Measurements from ENCODE around the gene SPOCK2. TPM values are rescaled to one million over a fixed set of nuclear protein-coding genes. Genes with fewer than 3 reads are reported as not detected.
"Not testable (repeated sequence)": the region's sequence is repeated elsewhere in the genome, so short reads cannot be mapped to it uniquely, and the experiment has no call there.

SPOCK2 gene
- polyA plus RNA-seq, 1 donor from 2014 or later: 65.5 TPM

GRCh38 chr10:72116372-72116771, 28.0 kb upstream of the SPOCK2 start:
- Mint-ChIP-seq H3K4me1 (no peaks in the 10 kb centered on the region), H3K9me3 (peaks cover 0 to 8% (median 0%) of the 10 kb centered on the region in 3 donors), H3K4me3 (peak overlapping the region in 1 of 4 donors; percentile 54), H3K36me3 (peaks cover 11% of the 10 kb centered on the region), H3K27ac (no peak overlapping the region), H3K27me3 (no peaks in the 10 kb centered on the region)

GRCh38 chr10:72114706-72115450, 26.5 kb upstream of the SPOCK2 start:
- H3K9me3 Mint-ChIP-seq: peaks cover 0 to 8% (median 0%) of the 10 kb centered on the region in 3 donors
- no peak overlapping the region for H3K27ac Mint-ChIP-seq
- peaks cover 10% of the 10 kb centered on the region for H3K36me3 Mint-ChIP-seq
- H3K4me3 Mint-ChIP-seq: peak overlapping the region in 2 of 4 donors; percentile 5 to 21
- H3K27me3 Mint-ChIP-seq: no peaks in the 10 kb centered on the region
- no peaks in the 10 kb centered on the region for H3K4me1 Mint-ChIP-seq

GRCh38 chr10:72110673-72111401, 22.5 kb upstream of the SPOCK2 start:
- Mint-ChIP-seq H3K27me3 (no peaks in the 10 kb centered on the region), H3K4me3 (no peak overlapping the region), H3K9me3 (no peaks in the 10 kb centered on the region), H3K27ac (no peak overlapping the region), H3K4me1 (peaks cover 12 to 22% (median 16%) of the 10 kb centered on the region in 3 donors), H3K36me3 (peaks cover 4% of the 10 kb centered on the region)

- H3K27ac Mint-ChIP-seq: no peak overlapping the region
- H3K4me1 Mint-ChIP-seq: peaks cover 12 to 22% (median 16%) of the 10 kb centered on the region in 3 donors
- H3K27me3 Mint-ChIP-seq: no peaks in the 10 kb centered on the region
- no peaks in the 10 kb centered on the region for H3K9me3 Mint-ChIP-seq
- peak overlapping the region in 1 of 4 donors; percentile 68 for H3K4me3 Mint-ChIP-seq
- H3K36me3 Mint-ChIP-seq: peaks cover 4% of the 10 kb centered on the region
Observed at GRCh38 chr10:72109636-72110157, 21.3 kb upstream of the SPOCK2 start.

GRCh38 chr10:72108830-72109635, 20.7 kb upstream of the SPOCK2 start:
- Mint-ChIP-seq H3K27ac (peak overlapping the region in 1 of 3 donors; percentile 73), H3K9me3 (no peaks in the 10 kb centered on the region), H3K27me3 (no peaks in the 10 kb centered on the region), H3K4me1 (peaks cover 12 to 22% (median 16%) of the 10 kb centered on the region in 3 donors), H3K36me3 (peaks cover 4% of the 10 kb centered on the region), H3K4me3 (no peak overlapping the region)

- Mint-ChIP-seq H3K27ac (peak overlapping the region in 1 of 3 donors; percentile 20), H3K4me1 (peaks cover 12 to 22% (median 16%) of the 10 kb centered on the region in 3 donors), H3K36me3 (peaks cover 11% of the 10 kb centered on the region), H3K4me3 (peak overlapping the region in 2 of 4 donors; percentile 25 to 43)
- not testable (repeated sequence) for H3K9me3 Mint-ChIP-seq, H3K27me3 Mint-ChIP-seq
Observed at GRCh38 chr10:72108004-72108370, 19.6 kb upstream of the SPOCK2 start.

GRCh38 chr10:72107325-72108003, 19.1 kb upstream of the SPOCK2 start:
- Mint-ChIP-seq H3K4me3 (peak overlapping the region in 2 of 4 donors; percentile 19 to 67), H3K4me1 (peaks cover 12 to 22% (median 16%) of the 10 kb centered on the region in 3 donors), H3K36me3 (peaks cover 13% of the 10 kb centered on the region), H3K9me3 (no peaks in the 10 kb centered on the region), H3K27ac (peak overlapping the region in 1 of 3 donors; percentile 20), H3K27me3 (no peaks in the 10 kb centered on the region)

GRCh38 chr10:72106896-72107295, 18.5 kb upstream of the SPOCK2 start:
- Mint-ChIP-seq H3K27me3 (no peaks in the 10 kb centered on the region), H3K4me3 (peak overlapping the region in 1 of 4 donors; percentile 19), H3K9me3 (no peaks in the 10 kb centered on the region), H3K27ac (no peak overlapping the region), H3K4me1 (peaks cover 12 to 22% (median 16%) of the 10 kb centered on the region in 3 donors), H3K36me3 (peaks cover 14% of the 10 kb centered on the region)

GRCh38 chr10:72106154-72106849, 18.0 kb upstream of the SPOCK2 start:
- Mint-ChIP-seq H3K36me3 (peaks cover 16% of the 10 kb centered on the region), H3K27ac (peak overlapping the region; percentile 16 to 46 (median 23)), H3K27me3 (no peaks in the 10 kb centered on the region), H3K9me3 (no peaks in the 10 kb centered on the region), H3K4me1 (peaks cover 12 to 22% (median 16%) of the 10 kb centered on the region in 3 donors), H3K4me3 (no peak overlapping the region)

GRCh38 chr10:72105710-72106109, 17.4 kb upstream of the SPOCK2 start:
- Mint-ChIP-seq H3K9me3 (no peaks in the 10 kb centered on the region), H3K4me1 (peaks cover 12 to 22% (median 16%) of the 10 kb centered on the region in 3 donors), H3K27ac (peak overlapping the region in 1 of 3 donors; percentile 23), H3K27me3 (no peaks in the 10 kb centered on the region), H3K36me3 (peaks cover 16% of the 10 kb centered on the region), H3K4me3 (no peak overlapping the region)

GRCh38 chr10:72105098-72105475, 16.7 kb upstream of the SPOCK2 start:
- Mint-ChIP-seq H3K4me1 (peaks cover 12 to 22% (median 16%) of the 10 kb centered on the region in 3 donors), H3K4me3 (no peak overlapping the region), H3K36me3 (peaks cover 16% of the 10 kb centered on the region), H3K9me3 (no peaks in the 10 kb centered on the region), H3K27ac (no peak overlapping the region), H3K27me3 (no peaks in the 10 kb centered on the region)

GRCh38 chr10:72104472-72105097, 16.2 kb upstream of the SPOCK2 start:
- no peaks in the 10 kb centered on the region for H3K27me3 Mint-ChIP-seq
- peaks cover 12 to 21% (median 16%) of the 10 kb centered on the region in 3 donors for H3K4me1 Mint-ChIP-seq
- H3K27ac Mint-ChIP-seq: peak overlapping the region in 1 of 3 donors; percentile 35
- H3K9me3 Mint-ChIP-seq: no peaks in the 10 kb centered on the region
- H3K4me3 Mint-ChIP-seq: no peak overlapping the region
- H3K36me3 Mint-ChIP-seq: peaks cover 19% of the 10 kb centered on the region

GRCh38 chr10:72099600-72099921, 11.2 kb upstream of the SPOCK2 start:
- Mint-ChIP-seq H3K9me3 (no peaks in the 10 kb centered on the region), H3K27me3 (no peaks in the 10 kb centered on the region), H3K4me3 (no peak overlapping the region), H3K4me1 (peaks cover 0 to 5% (median 0%) of the 10 kb centered on the region in 3 donors), H3K27ac (no peak overlapping the region), H3K36me3 (peaks cover 23% of the 10 kb centered on the region)
